K562 (cell line): ENCODE measurements around the gene CTU1. TPM values are rescaled to one million over a fixed set of nuclear protein-coding genes. Genes with fewer than 3 reads are reported as not detected.
A peak's percentile ranks its signal among the peaks of the same experiment; 100 is the strongest.

Experiments
- BRD9 ChIP-seq: fragments of 450-650 bp; IDR thresholded peaks from 2 replicates; pipeline ENCODE4 v1.6.1; 2018; ENCODE audit warnings: low read depth; ENCODE audit not compliant: partially characterized antibody
- C11orf30 ChIP-seq: fragments of 450-650 bp; IDR thresholded peaks from 2 replicates; pipeline ENCODE4 v1.6.1; 2016; ENCODE audit warnings: low read depth, mild to moderate bottlenecking
- CBFA2T3 ChIP-seq: fragments of 450-650 bp; IDR thresholded peaks from 2 replicates; pipeline ENCODE4 v1.6.1; 2017
- CBX1 ChIP-seq: sonication (generic); IDR thresholded peaks from 2 replicates; pipeline ENCODE4 v1.6.1; 2016; ENCODE audit warnings: antibody characterized with exemption, low read depth, mild to moderate bottlenecking
- E2F1 ChIP-seq: sonication (generic); formaldehyde crosslinking; IDR thresholded peaks from 2 replicates; pipeline ENCODE4 v1.8.1; 2023; ENCODE audit warnings: mild to moderate bottlenecking, missing genetic modification reagents, moderate library complexity
- GATAD2B ChIP-seq: fragments of 450-650 bp; IDR thresholded peaks from 2 replicates; pipeline ENCODE4 v1.6.1; 2017; ENCODE audit warnings: mild to moderate bottlenecking, borderline replicate concordance
- KLF6 ChIP-seq: fragments of 250-450 bp; sonication (Bioruptor Pico); IDR thresholded peaks from 2 replicates; pipeline ENCODE4 v1.4.0; 2020; ENCODE audit warnings: mild to moderate bottlenecking, moderate library complexity, borderline replicate concordance
- NFIC ChIP-seq: fragments of 450-650 bp; IDR thresholded peaks from 2 replicates; pipeline ENCODE4 v1.6.1; 2017; ENCODE audit warnings: mild to moderate bottlenecking, inconsistent platforms
- NFRKB ChIP-seq: fragments of 450-650 bp; IDR thresholded peaks from 2 replicates; pipeline ENCODE4 v1.6.1; 2016; ENCODE audit warnings: low read depth
- NONO ChIP-seq, 2 experiments: fragments of 200-400 bp in 1 of 2; fragments of 450-650 bp in 1 of 2; formaldehyde crosslinking in 1 of 2; IDR thresholded peaks; 2 replicates each; pipeline ENCODE4 v1.6.1; 2017; ENCODE audit warnings: low read depth in 2 of 2, mild to moderate bottlenecking in 2 of 2, moderate library complexity in 2 of 2, low read length in 1 of 2
- NUFIP1 ChIP-seq: fragments of 450-650 bp; IDR thresholded peaks from 2 replicates; pipeline ENCODE4 v1.6.1; 2018; ENCODE audit not compliant: partially characterized antibody
- SIN3A ChIP-seq, 2 experiments: fragments of 150-350 bp in 1 of 2; IDR thresholded peaks; 2 replicates each; pipeline ENCODE4 v1.6.1; 2011 to 2016; ENCODE audit warnings: borderline replicate concordance in 2 of 2, low read depth in 2 of 2, low read length in 2 of 2, mild to moderate bottlenecking in 2 of 2, moderate library complexity in 2 of 2; ENCODE audit not compliant: control insufficient read depth in 1 of 2
- SMAD3 ChIP-seq: fragments of 450-650 bp; formaldehyde crosslinking; conservative IDR thresholded peaks from 2 replicates; pipeline ENCODE4 v1.4.0; 2020; ENCODE audit warnings: mild to moderate bottlenecking
- SRSF9 ChIP-seq: fragments of 200-400 bp; formaldehyde crosslinking; IDR thresholded peaks from 2 replicates; pipeline ENCODE4 v1.6.1; 2017; ENCODE audit warnings: low read depth, low read length, borderline replicate concordance
- TCF3 ChIP-seq: sonication (generic); formaldehyde crosslinking; IDR thresholded peaks from 2 replicates; pipeline ENCODE4 v1.4.0; 2020; ENCODE audit warnings: mild to moderate bottlenecking, missing genetic modification reagents
- YY1 ChIP-seq, 3 experiments: IDR thresholded peaks; 2 replicates each; pipeline ENCODE4 v1.6.1; 2011; ENCODE audit warnings: low read length in 2 of 3, mild to moderate bottlenecking in 2 of 3, moderate library complexity in 2 of 3, borderline replicate concordance in 1 of 3, control low read depth in 1 of 3, low read depth in 1 of 3; ENCODE audit not compliant: insufficient read depth in 3 of 3, insufficient replicate concordance in 2 of 3, control insufficient read depth in 1 of 3, insufficient read length in 1 of 3; ENCODE audit errors: extremely low read depth in 1 of 3
- ZNF436 ChIP-seq: fragments of 250-450, 450-650 bp; sonication (Bioruptor Pico); formaldehyde crosslinking; IDR thresholded peaks from 2 replicates; pipeline ENCODE4 v1.7.0; 2020; ENCODE audit warnings: mild to moderate bottlenecking
- ZNF778 ChIP-seq: fragments of 450-650 bp; formaldehyde crosslinking; IDR thresholded peaks from 2 replicates; pipeline ENCODE4 v1.4.0; 2020; ENCODE audit warnings: mild to moderate bottlenecking, moderate library complexity
- polyA plus RNA-seq, 8 experiments: library from polyadenylated mRNA; depleted of rRNA in 4 of 8; stranded (reverse) in 5 of 8; unstranded in 3 of 8; fragments of >200 nt; fragmentation: Nextera tagmentation in 2 of 8; fragmentation: Illumina TruSeq in 1 of 8; extraction: Ambion mirVana in 2 of 8; extraction: Trizol in 1 of 8; gene quantifications; 2 replicates each; pipeline versions ENCODE4 v1.2.1 to v1.2.3, GENCODE V29; 2011 to 2014; ENCODE audit warnings: inconsistent platforms in 1 of 8, missing spikeins in 1 of 8
- total RNA-seq, 7 experiments: library from RNA; depleted of rRNA in 6 of 7; stranded (reverse); fragments of >200 nt in 6 of 7; fragmentation: Illumina TruSeq in 2 of 7; extraction: Trizol in 2 of 7; gene quantifications; 2 replicates each; pipeline versions ENCODE4 v1.2.1 to v1.2.3, GENCODE V29; 2011 to 2021; ENCODE audit warnings: low replicate concordance in 1 of 7
- TF ChIP-seq, protein P1 (sequence below), 2 experiments: fragments of 250-450 bp in 1 of 2; fragments of 450-650 bp in 1 of 2; sonication (Bioruptor Pico) in 1 of 2; IDR thresholded peaks; 2 replicates each; pipeline versions ENCODE4 v1.6.1 to v1.8.0; 2016 to 2021; ENCODE audit warnings: mild to moderate bottlenecking in 2 of 2, moderate library complexity in 2 of 2, missing compliant biosample characterization in 1 of 2, missing genetic modification characterization in 1 of 2
- TF ChIP-seq, protein P2 (sequence below): sonication (generic); formaldehyde crosslinking; IDR thresholded peaks from 2 replicates; pipeline ENCODE4 v1.8.1; 2023; ENCODE audit warnings: mild to moderate bottlenecking, missing genetic modification reagents
- TF ChIP-seq, protein P3 (sequence below): fragments of 450-650 bp; IDR thresholded peaks from 2 replicates; pipeline ENCODE4 v1.6.1; 2017; ENCODE audit warnings: antibody characterized with exemption

Gene CTU1
- total and polyA plus RNA-seq, 9 of the 15 experiments (the other 6 are each of a cell fraction or from before 2014, with no cell fraction given): 0.03 to 18.4 (median 2.3) TPM; not detected in 1

DNA sequence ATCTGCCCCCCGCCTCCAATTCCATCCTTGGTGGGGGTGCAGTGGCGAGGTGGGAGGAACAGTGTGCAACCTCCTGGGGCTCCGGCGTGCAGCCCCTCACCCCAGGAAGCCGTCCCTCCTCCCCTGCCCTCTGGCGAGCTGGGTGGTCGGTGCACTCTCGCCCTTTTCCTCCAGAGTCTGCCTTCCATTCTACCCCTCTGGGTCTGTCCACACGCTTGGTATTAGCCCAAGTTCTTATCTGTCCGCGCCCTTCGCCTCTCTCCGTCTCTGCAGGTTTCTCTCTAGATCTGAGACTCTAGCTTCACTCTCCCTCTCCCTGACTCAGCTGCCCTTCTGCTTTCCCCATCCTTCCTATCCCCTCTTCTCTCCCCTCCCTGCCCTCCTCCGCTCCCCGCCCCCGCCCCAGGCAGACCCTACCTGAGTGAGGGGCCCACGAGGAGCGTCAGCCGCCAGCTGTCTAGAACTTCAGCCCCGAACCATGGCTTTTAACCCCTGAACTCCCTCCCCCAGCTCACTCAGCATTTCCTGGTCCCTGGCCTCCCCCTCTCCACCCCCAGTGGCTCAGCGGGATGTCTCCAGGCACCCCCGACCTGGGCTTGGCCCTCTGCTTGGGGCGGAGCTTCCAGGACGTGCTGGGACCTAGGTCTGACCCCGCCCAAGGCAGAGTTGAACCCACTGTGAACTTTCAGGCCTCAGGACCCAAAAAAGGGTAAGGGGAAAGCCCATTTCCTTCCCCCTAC is 42.8 kb downstream of the CTU1 start (continued):
- TF ChIP-seq NFIC (no peak), GATAD2B (no peak), ZNF436 (CRISPR knock-in tag) (no peak), TCF3 (CRISPR knock-in tag) (no peak), YY1 (IDR thresholded peaks at IDR 0.05; ENCODE audit: borderline replicate concordance in 1 of 3, control insufficient read depth in 1 of 3, extremely low read depth in 1 of 3, insufficient read depth in 3 of 3, insufficient read length in 1 of 3, insufficient replicate concordance in 2 of 3, low read depth in 1 of 3, low read length in 2 of 3) (peak in 1 of 3 experiments; percentile 23), KLF6 (no peak), ZNF778 (CRISPR knock-in tag) (no peak), SRSF9 (no peak), NFRKB (0 out of 2 replicates have a peak, but pooled peaks have one; percentile 16), SMAD3 (CRISPR knock-in tag) (no peak), E2F1 (CRISPR knock-in tag) (no peak), NUFIP1 (no peak), CBX1 (no peak), CBFA2T3 (peak; percentile 17; the same call in 1 of the 2 replicates), BRD9 (no peak), C11orf30 (peak; percentile 31; the same call in 1 of the 2 replicates), SIN3A (IDR thresholded peaks at IDR 0.05; ENCODE audit: borderline replicate concordance in 2 of 2, control insufficient read depth in 1 of 2, low read depth in 2 of 2, low read length in 2 of 2) (no peak), NONO (IDR thresholded peaks at IDR 0.05; ENCODE audit: low read depth in 2 of 2, low read length in 1 of 2) (no peak)
- TF ChIP-seq, protein P1, sequence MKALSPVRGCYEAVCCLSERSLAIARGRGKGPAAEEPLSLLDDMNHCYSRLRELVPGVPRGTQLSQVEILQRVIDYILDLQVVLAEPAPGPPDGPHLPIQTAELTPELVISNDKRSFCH (CRISPR knock-in tag; IDR thresholded peaks at IDR 0.05): no peak
- TF ChIP-seq, protein P1 (tag; IDR thresholded peaks at IDR 0.05): no peak
- TF ChIP-seq, protein P2, sequence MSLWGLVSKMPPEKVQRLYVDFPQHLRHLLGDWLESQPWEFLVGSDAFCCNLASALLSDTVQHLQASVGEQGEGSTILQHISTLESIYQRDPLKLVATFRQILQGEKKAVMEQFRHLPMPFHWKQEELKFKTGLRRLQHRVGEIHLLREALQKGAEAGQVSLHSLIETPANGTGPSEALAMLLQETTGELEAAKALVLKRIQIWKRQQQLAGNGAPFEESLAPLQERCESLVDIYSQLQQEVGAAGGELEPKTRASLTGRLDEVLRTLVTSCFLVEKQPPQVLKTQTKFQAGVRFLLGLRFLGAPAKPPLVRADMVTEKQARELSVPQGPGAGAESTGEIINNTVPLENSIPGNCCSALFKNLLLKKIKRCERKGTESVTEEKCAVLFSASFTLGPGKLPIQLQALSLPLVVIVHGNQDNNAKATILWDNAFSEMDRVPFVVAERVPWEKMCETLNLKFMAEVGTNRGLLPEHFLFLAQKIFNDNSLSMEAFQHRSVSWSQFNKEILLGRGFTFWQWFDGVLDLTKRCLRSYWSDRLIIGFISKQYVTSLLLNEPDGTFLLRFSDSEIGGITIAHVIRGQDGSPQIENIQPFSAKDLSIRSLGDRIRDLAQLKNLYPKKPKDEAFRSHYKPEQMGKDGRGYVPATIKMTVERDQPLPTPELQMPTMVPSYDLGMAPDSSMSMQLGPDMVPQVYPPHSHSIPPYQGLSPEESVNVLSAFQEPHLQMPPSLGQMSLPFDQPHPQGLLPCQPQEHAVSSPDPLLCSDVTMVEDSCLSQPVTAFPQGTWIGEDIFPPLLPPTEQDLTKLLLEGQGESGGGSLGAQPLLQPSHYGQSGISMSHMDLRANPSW (CRISPR knock-in tag): no peak
- TF ChIP-seq, protein P3, sequence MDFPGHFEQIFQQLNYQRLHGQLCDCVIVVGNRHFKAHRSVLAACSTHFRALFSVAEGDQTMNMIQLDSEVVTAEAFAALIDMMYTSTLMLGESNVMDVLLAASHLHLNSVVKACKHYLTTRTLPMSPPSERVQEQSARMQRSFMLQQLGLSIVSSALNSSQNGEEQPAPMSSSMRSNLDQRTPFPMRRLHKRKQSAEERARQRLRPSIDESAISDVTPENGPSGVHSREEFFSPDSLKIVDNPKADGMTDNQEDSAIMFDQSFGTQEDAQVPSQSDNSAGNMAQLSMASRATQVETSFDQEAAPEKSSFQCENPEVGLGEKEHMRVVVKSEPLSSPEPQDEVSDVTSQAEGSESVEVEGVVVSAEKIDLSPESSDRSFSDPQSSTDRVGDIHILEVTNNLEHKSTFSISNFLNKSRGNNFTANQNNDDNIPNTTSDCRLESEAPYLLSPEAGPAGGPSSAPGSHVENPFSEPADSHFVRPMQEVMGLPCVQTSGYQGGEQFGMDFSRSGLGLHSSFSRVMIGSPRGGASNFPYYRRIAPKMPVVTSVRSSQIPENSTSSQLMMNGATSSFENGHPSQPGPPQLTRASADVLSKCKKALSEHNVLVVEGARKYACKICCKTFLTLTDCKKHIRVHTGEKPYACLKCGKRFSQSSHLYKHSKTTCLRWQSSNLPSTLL: no peak
